TTC549 (cell line): ENCODE data around the gene NUCB1.

Source experiments
- FAIRE-seq: peaks from 2 replicates; lab custom pipeline; 2012; peaks lifted over from hg19 to GRCh38; lab: Jason Lieb, UNC

Gene NUCB1

GRCh38 chr19:48935864-48936263, 35.8 kb downstream of the NUCB1 start:
- no peak for FAIRE-seq

DNA sequence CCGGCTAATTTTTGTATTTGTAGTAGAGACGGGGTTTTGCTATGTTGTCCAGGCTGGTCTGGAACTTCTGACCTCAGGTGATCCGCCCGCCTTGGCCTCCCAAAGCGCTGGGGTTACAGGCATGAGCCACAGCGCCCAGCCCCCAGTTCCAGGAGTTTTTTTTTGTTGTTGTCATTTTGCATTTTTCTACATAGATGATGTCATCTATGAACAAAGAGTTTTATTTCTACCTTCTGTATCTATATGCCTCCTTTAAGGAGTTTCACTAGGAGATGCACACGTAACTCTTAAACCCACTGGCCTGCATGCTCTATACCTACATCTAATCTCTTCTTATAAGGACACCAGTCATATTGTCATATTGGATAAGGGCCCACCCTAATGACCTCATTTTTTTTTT, 38.1 kb downstream of the NUCB1 start:
- FAIRE-seq, result no peak

GRCh38 chr19:48940902-48941301, 40.8 kb downstream of the NUCB1 start:
- FAIRE-seq, result no peak

DNA sequence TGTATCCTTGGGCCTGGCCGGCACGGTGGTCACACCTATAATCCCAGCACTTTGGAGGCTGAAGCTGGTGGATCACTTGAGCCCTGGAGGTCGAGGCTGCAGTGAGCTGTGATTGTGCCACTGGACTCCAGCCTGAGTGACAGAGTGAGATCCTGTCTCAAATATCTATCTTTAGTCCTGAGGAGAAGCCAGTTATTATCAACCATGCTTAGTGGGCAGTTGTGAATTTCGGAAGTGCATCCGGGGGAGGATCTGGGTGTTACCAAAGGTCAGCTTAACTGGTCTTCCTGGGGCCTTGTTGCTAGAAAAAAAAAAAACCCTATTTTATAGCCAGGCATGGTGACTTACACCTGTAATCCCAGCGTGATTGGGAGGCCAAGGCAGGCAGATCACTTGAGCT, 43.0 kb downstream of the NUCB1 start:
- FAIRE-seq, result no peak

DNA sequence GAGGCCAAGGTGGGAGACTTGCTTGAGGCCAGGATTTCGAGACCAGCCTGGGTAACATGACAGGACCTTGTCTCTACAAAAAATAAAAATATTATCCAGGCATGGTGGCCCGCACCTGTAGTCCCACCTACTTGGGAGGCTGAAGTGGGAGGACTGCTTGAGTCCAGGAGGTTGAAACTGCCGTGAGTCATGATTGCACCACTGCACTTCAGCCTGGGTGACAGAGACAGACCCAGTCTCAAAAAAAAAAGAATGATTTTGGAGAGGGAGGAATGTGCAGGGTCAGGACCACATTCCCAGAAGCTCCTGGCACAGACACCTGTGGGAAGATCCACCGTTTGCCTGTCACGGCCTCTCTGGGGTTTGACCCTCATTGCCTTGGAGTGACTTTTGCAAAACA, 45.3 kb downstream of the NUCB1 start:
- no peak for FAIRE-seq

GRCh38 chr19:48945817-48946216, 45.7 kb downstream of the NUCB1 start:
- FAIRE-seq, result no peak

DNA sequence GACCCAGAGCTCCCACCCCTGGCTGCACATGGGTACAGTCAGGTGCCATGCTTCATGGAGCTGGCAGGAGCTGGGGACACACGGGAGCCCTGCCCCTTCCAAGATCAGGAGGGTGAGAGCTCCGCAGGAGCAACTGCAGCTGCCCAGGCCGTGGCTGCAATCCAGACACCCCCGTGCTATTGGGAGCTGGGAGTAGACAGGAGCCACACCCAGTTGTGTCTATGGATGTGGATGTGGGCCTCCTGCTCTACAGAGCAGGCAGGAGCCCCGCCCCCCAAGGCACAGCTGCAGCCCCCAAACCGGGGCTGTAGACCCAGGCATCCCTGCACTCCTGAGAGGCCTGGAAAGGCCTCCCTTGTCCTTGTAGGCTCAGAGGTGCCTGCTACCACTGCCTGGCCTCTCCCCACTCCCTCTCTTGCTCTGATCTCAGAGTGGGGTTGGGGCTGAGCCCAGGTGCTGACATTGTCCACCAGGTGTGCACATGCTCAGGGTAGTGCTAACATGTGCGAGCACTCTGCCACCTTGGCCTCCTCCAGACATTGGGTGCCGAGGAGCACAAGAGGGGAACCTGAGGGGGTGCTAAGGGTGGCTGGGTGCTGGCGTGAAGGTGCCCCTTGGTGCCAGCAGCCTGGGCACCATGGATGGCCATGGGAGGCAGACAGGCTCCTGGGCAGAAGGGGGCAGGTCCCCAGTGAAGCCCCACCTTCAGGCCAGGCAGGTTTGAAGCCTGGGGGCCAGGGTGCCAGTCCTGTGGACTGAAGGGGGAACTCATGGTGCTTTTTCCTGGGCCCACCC, 46.5 kb downstream of the NUCB1 start:
- no peak for FAIRE-seq

GRCh38 chr19:48947258-48947542, 47.1 kb downstream of the NUCB1 start:
- FAIRE-seq, result no peak

- no peak for FAIRE-seq
Measured at GRCh38 chr19:48950159-48950558, 50.0 kb downstream of the NUCB1 start.

DNA sequence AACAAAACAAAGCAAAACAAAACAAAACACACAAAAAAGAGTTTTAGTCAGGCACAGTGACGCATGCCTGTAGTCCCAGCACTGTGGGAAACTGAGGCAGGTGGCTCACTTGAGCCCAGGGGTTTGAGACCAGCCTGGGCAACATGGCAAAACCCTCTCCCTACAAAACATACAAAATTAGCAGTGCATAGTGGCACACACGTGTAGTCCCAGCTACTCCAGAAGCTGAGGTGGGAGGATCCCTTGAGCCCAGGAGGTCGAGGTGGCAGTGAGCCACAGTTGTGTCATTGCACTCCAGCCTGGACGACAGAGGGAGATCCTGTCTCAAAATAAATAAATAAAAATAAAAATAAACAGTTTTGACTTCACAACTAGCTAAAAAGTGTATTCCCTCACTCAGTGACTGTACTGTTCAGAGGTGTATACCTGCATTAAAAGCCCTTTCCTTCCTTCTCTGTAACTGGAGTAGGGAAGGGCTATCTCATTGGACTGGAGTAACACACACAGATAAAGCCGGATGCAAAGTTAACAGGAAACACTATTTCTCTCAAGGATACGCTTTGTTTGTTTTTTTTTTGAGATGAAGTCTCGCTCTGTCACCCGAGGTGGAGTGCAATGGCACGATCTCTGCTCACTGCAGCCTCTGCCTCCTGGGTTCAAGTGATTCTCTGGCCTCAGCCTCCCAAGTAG, 50.9 kb downstream of the NUCB1 start:
- FAIRE-seq, result no peak

DNA sequence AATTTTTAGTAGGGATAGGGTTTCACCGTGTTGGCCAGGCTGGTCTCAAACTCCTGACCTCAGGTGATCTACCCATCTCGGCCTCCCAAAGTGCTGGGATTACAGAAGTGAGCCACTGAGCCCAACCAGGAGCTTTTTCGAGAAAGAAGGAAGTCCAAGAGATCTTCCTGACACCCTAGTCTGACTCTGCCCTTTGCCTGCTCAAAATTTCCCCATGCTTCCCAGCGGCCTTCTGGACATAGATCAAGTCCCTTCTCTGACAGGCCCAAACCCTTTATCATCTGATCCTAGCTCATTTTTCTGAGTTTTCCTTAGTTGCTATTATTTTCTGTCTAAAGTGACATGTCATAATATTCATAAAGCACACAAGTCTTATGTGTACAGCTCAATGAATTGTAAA, 53.0 kb downstream of the NUCB1 start:
- no peak for FAIRE-seq

DNA sequence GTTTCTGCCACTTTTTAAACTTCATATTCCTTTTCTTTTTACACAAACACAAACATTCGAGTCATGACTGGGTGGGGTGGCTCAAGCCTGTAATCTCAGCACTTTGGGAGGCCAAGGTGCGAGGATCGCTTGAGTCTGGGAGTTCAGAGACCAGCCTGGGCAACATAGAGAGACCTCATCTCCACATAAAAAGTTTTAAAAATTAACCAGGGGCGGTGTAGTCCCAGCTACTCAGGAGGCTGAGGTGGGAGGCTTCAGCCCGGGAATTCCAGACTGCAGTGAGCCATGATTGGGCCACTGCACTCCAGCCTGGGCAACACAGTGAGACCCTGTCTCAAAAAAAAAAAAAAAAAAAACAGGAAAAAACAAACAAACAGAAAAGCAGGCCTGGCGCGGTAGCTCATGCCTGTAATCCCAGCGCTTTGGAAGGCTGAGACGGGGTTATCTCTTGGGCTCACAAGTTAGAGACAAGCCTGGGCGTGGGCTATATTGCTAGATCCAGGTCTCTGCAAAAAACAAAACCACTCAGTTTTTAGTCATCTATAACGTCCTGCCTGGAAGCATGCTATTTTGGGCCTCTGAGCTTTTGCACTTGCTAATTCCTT, 54.0 kb downstream of the NUCB1 start:
- no peak for FAIRE-seq

- no peak for FAIRE-seq
Measured at GRCh38 chr19:48954595-48955307, 54.6 kb downstream of the NUCB1 start, which contains the start of gene BAX. Gene BAX, plus strand, starts transcription at chr19:48954875. Its CDS starts 54 bp downstream, at chr19:48954929.

DNA sequence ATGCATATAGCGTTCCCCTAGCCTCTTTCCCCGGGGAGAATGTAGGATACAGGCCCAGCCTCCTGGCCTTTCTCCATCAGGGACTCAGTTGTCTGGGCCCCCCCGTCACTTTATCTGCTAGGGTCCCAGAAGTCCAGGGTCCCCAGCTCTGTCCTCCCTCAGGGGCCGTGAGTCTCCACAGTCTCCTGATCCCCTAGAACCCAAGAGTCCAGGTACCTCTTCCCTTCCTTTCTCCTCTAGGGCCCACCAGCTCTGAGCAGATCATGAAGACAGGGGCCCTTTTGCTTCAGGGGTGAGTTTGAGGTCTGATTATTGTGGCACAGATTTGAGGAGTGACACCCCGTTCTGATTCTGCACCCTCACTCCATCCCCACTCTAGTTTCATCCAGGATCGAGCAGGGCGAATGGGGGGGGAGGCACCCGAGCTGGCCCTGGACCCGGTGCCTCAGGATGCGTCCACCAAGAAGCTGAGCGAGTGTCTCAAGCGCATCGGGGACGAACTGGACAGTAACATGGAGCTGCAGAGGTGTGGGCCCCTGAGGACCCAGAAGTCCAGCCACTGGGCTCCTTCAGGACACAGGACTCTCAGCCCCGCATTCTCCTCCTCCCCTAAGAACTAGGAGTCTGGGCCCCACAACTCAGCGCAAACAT, 55.3 kb downstream of the NUCB1 start:
- no peak for FAIRE-seq

- no peak for FAIRE-seq
Measured at GRCh38 chr19:48958006-48958405, 57.9 kb downstream of the NUCB1 start.

DNA sequence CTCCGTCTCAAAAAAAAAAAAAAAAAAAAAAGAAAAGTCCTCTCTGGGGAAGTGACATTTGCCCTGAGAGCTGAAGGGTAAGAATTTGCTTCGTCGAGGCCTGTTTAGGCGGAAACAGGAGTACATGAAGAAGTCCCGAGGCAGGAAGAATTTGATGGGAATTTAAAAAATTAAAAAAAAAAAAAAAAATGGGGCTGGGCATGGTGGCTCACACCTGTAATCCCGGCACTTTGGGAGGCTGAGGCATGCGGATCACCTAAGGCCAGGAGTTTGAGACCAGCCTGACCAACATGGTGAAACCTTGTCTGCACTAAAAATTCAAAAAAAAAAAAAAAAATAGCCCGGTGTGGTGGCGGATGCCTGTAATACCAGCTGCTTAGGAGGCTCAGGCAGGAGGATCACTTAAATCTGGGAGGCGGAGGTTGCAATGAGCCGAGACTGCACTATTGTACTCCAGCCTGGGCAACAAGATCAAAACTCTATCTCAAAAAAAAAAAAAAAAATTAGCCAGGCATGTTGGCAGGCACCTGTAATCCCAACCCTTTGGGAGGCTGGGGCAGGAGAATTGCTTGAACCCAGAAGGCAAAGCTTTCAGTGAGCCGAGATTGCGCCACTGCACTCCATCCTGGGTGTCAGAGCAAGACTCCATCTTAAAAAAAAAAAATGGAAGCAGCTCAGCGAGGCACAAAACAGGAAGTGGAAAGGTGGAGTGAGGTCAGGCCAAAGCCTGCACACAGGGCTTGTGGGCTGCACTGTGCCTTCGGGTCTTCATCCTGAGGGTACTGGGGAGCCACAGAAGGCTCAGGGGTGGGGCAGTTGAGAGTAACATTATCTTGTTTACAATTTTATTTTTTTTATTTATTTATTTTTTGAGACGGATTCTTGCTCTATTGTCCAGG, 59.5 kb downstream of the NUCB1 start:
- FAIRE-seq, result no peak

DNA sequence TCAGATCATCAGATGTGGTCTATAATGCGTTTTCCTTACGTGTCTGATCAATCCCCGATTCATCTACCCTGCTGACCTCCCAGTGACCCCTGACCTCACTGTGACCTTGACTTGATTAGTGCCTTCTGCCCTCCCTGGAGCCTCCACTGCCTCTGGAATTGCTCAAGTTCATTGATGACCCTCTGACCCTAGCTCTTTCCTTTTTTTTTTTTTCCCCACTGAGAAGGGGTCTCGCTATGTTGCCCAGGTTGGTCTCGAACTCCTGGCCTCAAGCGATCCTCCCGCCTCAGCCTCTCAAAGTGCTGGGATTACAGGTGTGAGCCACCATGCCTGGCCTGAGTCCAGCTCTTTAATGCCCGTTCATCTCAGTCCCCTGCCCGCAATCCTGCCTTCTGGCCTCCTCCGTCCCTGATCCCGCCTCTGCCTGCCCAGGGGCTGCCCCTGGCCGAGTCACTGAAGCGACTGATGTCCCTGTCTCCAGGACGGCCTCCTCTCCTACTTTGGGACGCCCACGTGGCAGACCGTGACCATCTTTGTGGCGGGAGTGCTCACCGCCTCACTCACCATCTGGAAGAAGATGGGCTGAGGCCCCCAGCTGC, 61.0 kb downstream of the NUCB1 start:
- no peak for FAIRE-seq

- FAIRE-seq, result no peak
Measured at GRCh38 chr19:48961673-48962028, 61.5 kb downstream of the NUCB1 start.

GRCh38 chr19:48962029-48962848, 62.1 kb downstream of the NUCB1 start:
- no peak for FAIRE-seq

GRCh38 chr19:48962849-48963165, 62.7 kb downstream of the NUCB1 start:
- no peak for FAIRE-seq
